RKO (cell line): ENCODE data around the gene TTC9B.
"Not testable (repeated sequence)": the region's sequence is repeated elsewhere in the genome, so short reads cannot be mapped to it uniquely, and the experiment has no call there.

ENCODE experiments used
- DNase-seq: peaks from one replicate; pipeline ENCODE4 v3.0.0-alpha.2; 2016; ENCODE audit warnings: low spot score

Gene TTC9B

GRCh38 chr19:40170303-40170989 is 47.7 kb downstream of the TTC9B start:
- DNase-seq: not testable (repeated sequence)

GRCh38 chr19:40169482-40170302 is 48.5 kb downstream of the TTC9B start:
- DNase-seq: not testable (repeated sequence)
